ENCODE measurements around the gene PHF21B. TPM values are rescaled to one million over a fixed set of nuclear protein-coding genes. Genes with fewer than 3 reads are reported as not detected.
A peak's percentile ranks its signal among the peaks of the same experiment; 100 is the strongest.
"Not testable (repeated sequence)": the region's sequence is repeated elsewhere in the genome, so short reads cannot be mapped to it uniquely, and the experiment has no call there.

PHF21B gene
- total RNA-seq: under 1 TPM; 0.71 to 0.76 TPM
- long read RNA-seq, partial matches to known transcripts: 1 of 2 reads
- long read RNA-seq, other reads (novel, unspliced or antisense): 1 of 2 reads

GRCh38 chr22:45009606-45010531 lies at the start of gene PHF21B:
Gene PHF21B (minus strand): TSS chr22:45010005. CDS start chr22:45009549, 456 bp downstream.
- intact Hi-C loops (cut with DNase I): no loop called here
- peak; percentile 71 for DNase-seq
- ATAC-seq: peak; percentile 50 to 63

- intact Hi-C loops (cut with DNase I): no loop called here
- no peak for ATAC-seq
- DNase-seq: no peak
These were observed 49.5 kb upstream of the PHF21B start for GRCh38 chr22:45059296-45059695.

- DNase-seq (no peak), ATAC-seq (no peak)
- intact Hi-C loops (cut with DNase I): no loop called here
These were observed 48.8 kb upstream of the PHF21B start for GRCh38 chr22:45058622-45058912.

GRCh38 chr22:45055936-45056335 lies 46.1 kb upstream of the PHF21B start:
- intact Hi-C loops (cut with DNase I): no loop called here
- no peak for DNase-seq
- no peak for ATAC-seq

- intact Hi-C loops (cut with DNase I): no loop called here
- ATAC-seq: no peak
These were observed 43.8 kb upstream of the PHF21B start for GRCh38 chr22:45053571-45053970.

GRCh38 chr22:45053094-45053493 lies 43.3 kb upstream of the PHF21B start:
- ATAC-seq: no peak
- intact Hi-C loops (cut with DNase I): no loop called here
- no peak for DNase-seq

More at GRCh38 chr22:45053571-45053970, 43.8 kb upstream of the PHF21B start:
- DNase-seq: no peak

- DNase-seq; intact Hi-C loops (cut with DNase I); ATAC-seq: not testable (repeated sequence)
These were observed 42.9 kb upstream of the PHF21B start for GRCh38 chr22:45052665-45053064.

GRCh38 chr22:45051946-45052345 lies 42.1 kb upstream of the PHF21B start:
- intact Hi-C loops (cut with DNase I): no loop called here
- ATAC-seq (no peak), DNase-seq (no peak)

- no peak for ATAC-seq
- DNase-seq: no peak
- intact Hi-C loops (cut with DNase I): no loop called here
These were observed 41.6 kb upstream of the PHF21B start for GRCh38 chr22:45051419-45051818.

GRCh38 chr22:45047260-45047659 lies 37.5 kb upstream of the PHF21B start:
- ATAC-seq: no peak

GRCh38 chr22:45045208-45045607 lies 35.4 kb upstream of the PHF21B start:
- intact Hi-C loops (cut with DNase I): no loop called here
- peak in 1 of 2 donors; percentile 19 for ATAC-seq
- DNase-seq: no peak

More at GRCh38 chr22:45047260-45047659, 37.5 kb upstream of the PHF21B start:
- no peak for DNase-seq
- intact Hi-C loops (cut with DNase I): no loop called here

- ATAC-seq (no peak), DNase-seq (no peak)
- intact Hi-C loops (cut with DNase I): no loop called here
These were observed 32.5 kb upstream of the PHF21B start for GRCh38 chr22:45042263-45042662.

GRCh38 chr22:45039133-45039532 lies 29.3 kb upstream of the PHF21B start:
- intact Hi-C loops (cut with DNase I): no loop called here
- DNase-seq (no peak), ATAC-seq (no peak)

GRCh38 chr22:45036154-45036553 lies 26.3 kb upstream of the PHF21B start:
- ATAC-seq (no peak), DNase-seq (no peak)
- intact Hi-C loops (cut with DNase I): no loop called here

- DNase-seq (no peak), ATAC-seq (no peak)
- intact Hi-C loops (cut with DNase I): no loop called here
These were observed 25.0 kb upstream of the PHF21B start for GRCh38 chr22:45034821-45035220.

- ATAC-seq (no peak), DNase-seq (no peak)
- intact Hi-C loops (cut with DNase I): no loop called here
These were observed 24.4 kb upstream of the PHF21B start for GRCh38 chr22:45034156-45034555.

- no peak for ATAC-seq
- DNase-seq: no peak
- intact Hi-C loops (cut with DNase I): no loop called here
These were observed 23.3 kb upstream of the PHF21B start for GRCh38 chr22:45033136-45033535.

- no peak for ATAC-seq
- no peak for DNase-seq
- intact Hi-C loops (cut with DNase I): no loop called here
These were observed 22.0 kb upstream of the PHF21B start for GRCh38 chr22:45031629-45032403.

- intact Hi-C loops (cut with DNase I): no loop called here
- DNase-seq (no peak), ATAC-seq (no peak)
These were observed 19.7 kb upstream of the PHF21B start for GRCh38 chr22:45029501-45029900.

GRCh38 chr22:45026511-45026910 lies 16.7 kb upstream of the PHF21B start:
- DNase-seq (no peak), ATAC-seq (no peak)
- intact Hi-C loops (cut with DNase I): no loop called here

Measured in left cardiac atrium (tissue), 4 donors.